ENCODE data around the gene NTF4. TPM values are rescaled to one million over a fixed set of nuclear protein-coding genes. Genes with fewer than 3 reads are reported as not detected.

The NTF4 gene
- total RNA-seq, 1 donor from 2014 or later, result 3.8 TPM

GRCh38 chr19:49071860-49072547 lies 7.4 kb upstream of the NTF4 start:
- H3K36me3 Mint-ChIP-seq, result peaks cover 9% of the 10 kb centered on the region
- no peak for TF ChIP-seq CTCF (IDR thresholded peaks at IDR 0.05)
- peak; percentile 73 for TF ChIP-seq EZH2 (IDR thresholded peaks at IDR 0.05)
- Histone ChIP-seq H3K4me2 (peak overlapping the region; percentile 54), H3F3A (ENCODE audit: low read depth) (peaks cover 16% of the 10 kb centered on the region), H3K4me1 (no peaks in the 10 kb centered on the region), H3K36me3 (no peaks in the 10 kb centered on the region), H3K27me3 (peaks cover 81% of the 10 kb centered on the region), H3K9ac (no peak overlapping the region), H3K4me3 (peak overlapping the region; percentile 21), H3K9me3 (ENCODE audit: low read depth) (no peaks in the 10 kb centered on the region), H4K20me1 (ENCODE audit: low read depth) (peaks cover 14% of the 10 kb centered on the region), H2AFZ (replicated peaks) (peak overlapping the region; percentile 72), H3K79me2 (ENCODE audit: low read depth) (no peaks in the 10 kb centered on the region), H3K27ac (no peak overlapping the region)
- H3K27me3 Mint-ChIP-seq (ENCODE audit: insufficient read depth, low read depth), result peaks cover 68% of the 10 kb centered on the region
- DNase-seq (ENCODE audit: low spot score), result peak; percentile 83
- peaks cover 7% of the 10 kb centered on the region for H3K4me1 Mint-ChIP-seq
- H3K9me3 Mint-ChIP-seq, result peaks cover 17% of the 10 kb centered on the region
- H3K27ac Mint-ChIP-seq, result no peak overlapping the region
- H3K4me3 Mint-ChIP-seq, result peak overlapping the region; percentile 76

- H3K4me1 ChIP-seq, result peaks cover 8% of the 10 kb centered on the region
- H3K79me2 ChIP-seq (ENCODE audit: low read depth), result no peaks in the 10 kb centered on the region
- Mint-ChIP-seq H3K27me3 (ENCODE audit: insufficient read depth, low read depth) (peaks cover 67% of the 10 kb centered on the region), H3K4me1 (peaks cover 21% of the 10 kb centered on the region), H3K27ac (no peak overlapping the region), H3K4me3 (peak overlapping the region; percentile 11), H3K9me3 (peaks cover 17% of the 10 kb centered on the region), H3K36me3 (peaks cover 9% of the 10 kb centered on the region)
- H3K27ac ChIP-seq, result no peak overlapping the region
- DNase-seq (ENCODE audit: low spot score), result no peak
- peaks cover 97% of the 10 kb centered on the region for H3K27me3 ChIP-seq
- TF ChIP-seq EZH2phosphoT487 (IDR thresholded peaks at IDR 0.05), result no peak
- TF ChIP-seq EZH2 (IDR thresholded peaks at IDR 0.05), result no peak
- TF ChIP-seq CTCF (IDR thresholded peaks at IDR 0.05), result no peak
- peaks cover 14% of the 10 kb centered on the region for H4K20me1 ChIP-seq (ENCODE audit: low read depth)
- H3K4me2 ChIP-seq, result no peak overlapping the region
- no peaks in the 10 kb centered on the region for H3K9me3 ChIP-seq (ENCODE audit: low read depth)
- peaks cover 21% of the 10 kb centered on the region for H3F3A ChIP-seq (ENCODE audit: low read depth)
- no peak overlapping the region for H3K9ac ChIP-seq
- no peaks in the 10 kb centered on the region for H3K36me3 ChIP-seq
- no peak overlapping the region for H2AFZ ChIP-seq (replicated peaks)
- no peak overlapping the region for H3K4me3 ChIP-seq
Measured at GRCh38 chr19:49070416-49070815, 5.8 kb upstream of the NTF4 start.

GRCh38 chr19:49069026-49069425 lies 4.4 kb upstream of the NTF4 start:
- no peak overlapping the region for H3K27ac ChIP-seq
- peaks cover 17% of the 10 kb centered on the region for H3K9me3 Mint-ChIP-seq
- H3K4me1 ChIP-seq, result peaks cover 18% of the 10 kb centered on the region
- no peak overlapping the region for H3K4me2 ChIP-seq
- no peak for DNase-seq (ENCODE audit: low spot score)
- peaks cover 55% of the 10 kb centered on the region for H3K27me3 Mint-ChIP-seq (ENCODE audit: insufficient read depth, low read depth)
- H3K27me3 ChIP-seq, result peaks cover 100% of the 10 kb centered on the region
- H3K36me3 ChIP-seq, result no peaks in the 10 kb centered on the region
- no peak overlapping the region for H3K9ac ChIP-seq
- peaks cover 9% of the 10 kb centered on the region for H4K20me1 ChIP-seq (ENCODE audit: low read depth)
- H3F3A ChIP-seq (ENCODE audit: low read depth), result peaks cover 28% of the 10 kb centered on the region
- H3K4me1 Mint-ChIP-seq, result peaks cover 23% of the 10 kb centered on the region
- no peaks in the 10 kb centered on the region for H3K79me2 ChIP-seq (ENCODE audit: low read depth)
- no peak overlapping the region for H3K4me3 Mint-ChIP-seq
- H2AFZ ChIP-seq (replicated peaks), result no peak overlapping the region
- no peaks in the 10 kb centered on the region for H3K9me3 ChIP-seq (ENCODE audit: low read depth)
- TF ChIP-seq CTCF (IDR thresholded peaks at IDR 0.05) (no peak), EZH2 (IDR thresholded peaks at IDR 0.05) (no peak), EZH2phosphoT487 (IDR thresholded peaks at IDR 0.05) (no peak)
- H3K4me3 ChIP-seq, result no peak overlapping the region
- H3K36me3 Mint-ChIP-seq, result peaks cover 9% of the 10 kb centered on the region
- no peak overlapping the region for H3K27ac Mint-ChIP-seq

All from neural progenitor cell (in vitro differentiated cells).